ENCODE results near the gene HSPB3.
"Not testable (repeated sequence)": the region's sequence is repeated elsewhere in the genome, so short reads cannot be mapped to it uniquely, and the experiment has no call there.

The HSPB3 gene

DNA sequence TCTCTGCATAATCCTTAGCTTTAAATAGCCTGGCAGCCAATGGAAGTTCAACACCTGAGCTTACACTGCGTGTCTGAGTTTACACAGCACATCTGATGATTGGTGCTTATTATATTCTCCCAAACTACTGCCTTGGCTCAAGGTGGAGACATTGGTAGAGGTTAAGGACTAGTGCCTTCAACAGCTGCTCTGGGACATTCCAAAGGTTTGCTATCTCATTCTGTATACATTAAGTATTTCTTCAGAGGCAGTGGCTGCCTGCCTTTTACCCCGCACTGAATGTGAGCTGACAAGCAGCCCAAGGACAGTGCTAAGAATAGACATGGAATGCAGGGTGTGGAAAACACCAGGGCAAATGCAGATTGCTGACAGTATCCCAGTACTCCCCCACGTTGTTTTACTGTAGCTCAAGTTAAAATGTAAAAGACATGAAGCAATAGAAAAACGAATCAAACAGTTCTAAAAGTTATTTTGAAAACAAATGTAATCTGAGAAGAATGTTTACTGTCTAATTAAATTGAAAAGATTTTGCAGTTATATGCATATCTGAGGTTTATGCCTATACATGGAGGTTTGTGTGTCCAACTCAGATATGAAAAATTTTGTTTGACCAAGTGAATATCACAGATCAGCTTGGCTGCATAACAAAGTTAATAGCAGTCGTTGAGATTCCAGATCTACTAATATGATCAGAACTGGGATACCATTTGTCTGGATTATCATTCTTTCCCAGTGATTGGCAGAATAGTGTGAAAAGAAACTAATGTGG, 1.8 kb downstream of the HSPB3 start:
- no peak for DNase-seq

DNA sequence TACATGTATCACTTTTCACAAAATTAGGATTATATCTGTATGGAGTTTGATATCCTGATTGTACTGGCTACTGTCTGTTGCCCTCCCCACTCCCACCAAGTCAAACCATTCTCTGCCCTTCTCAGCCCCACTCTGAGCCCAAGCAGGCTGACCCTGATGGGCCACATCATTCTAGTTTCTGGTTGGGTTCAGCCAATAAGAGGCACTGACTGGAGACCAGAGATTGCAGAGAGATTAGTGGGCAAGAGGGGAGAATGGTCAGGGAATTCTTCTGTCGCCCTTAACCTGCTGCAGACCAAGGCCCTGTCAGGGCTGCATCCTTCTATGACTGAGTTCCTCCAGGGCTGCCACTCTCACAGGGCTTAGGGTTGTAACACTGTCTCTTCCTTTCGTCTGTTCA, 2.7 kb downstream of the HSPB3 start:
- DNase-seq: no peak

DNA sequence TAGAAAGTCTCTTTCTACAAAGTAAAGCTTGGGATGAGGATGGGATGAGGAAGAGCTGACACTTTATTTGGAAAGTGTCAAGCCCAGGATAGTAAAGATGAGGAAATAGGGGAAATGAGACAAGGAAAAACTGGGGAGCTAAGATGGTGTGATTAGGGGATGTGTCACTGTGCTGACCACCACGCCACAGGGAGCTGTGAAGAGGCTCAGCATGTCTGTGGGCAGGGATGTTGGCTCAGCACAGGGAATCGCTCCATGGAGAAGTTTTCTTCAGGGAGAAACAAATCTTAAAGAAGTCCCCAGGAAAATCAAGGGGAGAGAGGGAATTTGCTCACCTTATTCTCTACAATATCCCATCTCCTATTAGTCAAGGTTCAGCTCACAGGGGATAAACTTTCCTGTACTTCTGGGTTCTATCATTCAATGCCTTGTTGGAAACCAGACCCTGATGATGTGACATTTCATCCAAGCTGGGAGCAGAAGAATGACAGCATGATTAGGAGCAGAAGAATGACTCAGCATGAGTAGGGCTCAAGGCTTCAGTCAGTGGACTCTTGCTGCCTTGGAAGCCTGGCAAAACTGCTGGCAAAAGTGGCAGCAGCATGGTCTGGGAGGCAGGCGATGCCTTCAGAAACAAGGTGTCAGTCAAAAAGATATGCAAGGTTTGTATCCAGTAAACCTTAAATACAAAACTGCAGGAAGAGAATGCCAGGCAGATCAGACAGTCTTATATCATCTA, 4.9 kb downstream of the HSPB3 start:
- no peak for DNase-seq

DNA sequence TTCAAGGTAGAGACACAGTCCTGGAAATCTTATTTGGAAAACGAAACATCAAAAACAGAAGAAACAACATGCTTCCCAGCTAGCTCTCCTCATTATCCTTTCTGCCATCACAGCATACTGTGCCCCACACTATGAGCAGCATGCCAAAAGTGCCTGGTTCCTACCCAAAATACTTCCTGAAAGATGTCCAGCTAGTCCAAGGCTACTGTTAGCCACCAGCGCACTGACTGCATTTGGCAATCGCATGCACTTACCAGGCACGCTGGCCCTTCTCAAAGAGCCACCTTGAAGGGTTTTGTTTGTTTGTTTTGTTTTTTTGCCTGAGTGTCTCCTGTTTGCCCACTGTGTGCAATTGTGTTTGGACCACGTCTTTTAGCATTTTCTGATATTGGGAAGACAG, 6.8 kb downstream of the HSPB3 start:
- DNase-seq: no peak

DNA sequence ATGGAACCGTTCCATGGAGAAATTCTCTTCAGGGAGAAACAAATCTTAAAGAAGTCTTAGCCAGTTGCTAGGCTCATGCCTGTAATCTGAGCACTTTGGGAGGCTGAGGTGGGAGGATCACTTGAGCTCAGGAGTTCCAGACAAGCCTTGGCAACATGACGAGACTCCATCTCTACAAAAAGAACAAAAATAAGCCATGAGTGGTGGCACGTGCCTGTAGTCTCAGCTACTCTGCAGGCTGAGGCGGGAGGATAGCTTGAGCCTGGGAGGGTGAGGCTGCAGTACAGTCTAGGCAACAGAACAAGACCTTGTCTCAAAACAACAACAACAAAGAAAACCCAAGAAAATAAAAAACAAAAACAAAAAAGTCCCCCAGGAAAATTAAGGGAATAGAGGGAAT, 8.2 kb downstream of the HSPB3 start:
- DNase-seq: no peak

DNA sequence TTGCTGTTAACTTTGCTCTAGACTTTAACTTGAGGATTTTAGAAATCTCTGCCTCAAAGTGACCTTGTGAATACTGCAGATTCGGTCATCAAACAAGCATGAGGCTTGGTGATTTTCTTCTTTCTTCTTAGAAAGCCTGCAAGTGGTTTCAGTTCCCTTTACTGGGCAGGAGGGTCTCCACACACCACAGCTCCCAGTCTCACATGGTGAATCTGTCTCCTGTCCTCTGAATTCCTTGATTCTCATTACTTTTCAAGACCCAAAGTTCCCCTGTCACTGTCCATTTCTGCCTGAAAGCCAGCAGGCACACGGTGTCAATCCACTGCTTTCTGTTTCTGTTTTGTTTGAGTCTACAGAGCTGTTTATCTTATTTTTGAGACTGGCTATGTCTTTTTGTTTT, 14.1 kb downstream of the HSPB3 start:
- DNase-seq: peak; percentile 7 to 26

DNA sequence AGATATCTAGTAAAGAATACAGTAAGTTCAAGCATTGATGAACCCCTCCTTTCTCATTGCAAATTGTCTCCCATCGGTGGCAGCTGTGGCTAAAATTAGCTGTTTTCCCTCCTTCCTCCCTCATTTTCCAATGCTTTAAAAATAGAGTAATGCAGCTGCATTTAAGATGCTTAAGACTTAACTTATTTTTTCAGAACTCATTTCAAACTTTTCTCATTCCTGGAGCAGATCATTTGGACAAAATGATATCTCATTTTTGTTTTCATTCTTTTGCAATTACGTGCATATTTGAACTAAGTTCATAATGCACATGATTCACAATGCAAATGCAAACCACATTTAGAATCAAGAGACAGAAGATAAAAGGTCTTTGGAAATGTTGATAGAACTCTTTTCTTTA, 14.6 kb downstream of the HSPB3 start:
- DNase-seq: no peak

DNA sequence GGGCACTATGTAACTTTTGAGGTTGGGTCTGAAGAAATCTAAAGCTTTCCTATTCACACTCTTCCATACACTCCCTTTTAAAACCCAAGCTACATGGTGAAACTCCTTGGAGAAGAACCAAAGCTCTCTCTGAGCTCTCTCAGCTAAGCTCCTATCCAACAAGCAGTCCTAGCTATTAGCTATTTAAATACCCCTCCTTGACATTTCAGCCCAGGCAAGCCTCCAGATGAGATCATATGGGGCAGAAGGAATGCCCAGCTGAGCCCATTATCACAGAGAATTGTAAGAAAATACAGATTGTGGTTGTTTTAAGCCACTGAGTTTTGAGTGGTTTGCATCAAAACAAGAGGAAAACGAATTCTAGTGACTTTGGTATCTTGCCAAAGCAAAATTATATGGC, 15.2 kb downstream of the HSPB3 start:
- DNase-seq: no peak

DNA sequence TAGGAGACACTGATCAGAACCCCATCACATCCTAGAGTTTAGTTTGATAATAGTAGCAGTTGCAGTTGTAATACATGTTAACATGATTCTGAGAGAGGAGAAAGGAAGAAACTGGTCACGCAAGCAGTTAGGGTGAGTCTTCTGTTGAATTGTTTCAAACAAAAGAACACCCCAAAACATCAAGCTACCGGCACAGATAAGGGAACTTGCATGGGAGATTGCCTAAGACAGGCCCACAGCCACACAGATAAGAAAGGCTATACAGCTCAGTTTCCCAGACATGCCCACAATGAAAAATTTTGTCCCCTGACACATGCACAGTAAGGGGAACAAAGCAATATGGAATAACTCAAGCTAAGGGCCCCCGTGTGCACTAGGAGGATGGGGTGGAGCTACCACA, 15.9 kb downstream of the HSPB3 start:
- no peak for DNase-seq

DNA sequence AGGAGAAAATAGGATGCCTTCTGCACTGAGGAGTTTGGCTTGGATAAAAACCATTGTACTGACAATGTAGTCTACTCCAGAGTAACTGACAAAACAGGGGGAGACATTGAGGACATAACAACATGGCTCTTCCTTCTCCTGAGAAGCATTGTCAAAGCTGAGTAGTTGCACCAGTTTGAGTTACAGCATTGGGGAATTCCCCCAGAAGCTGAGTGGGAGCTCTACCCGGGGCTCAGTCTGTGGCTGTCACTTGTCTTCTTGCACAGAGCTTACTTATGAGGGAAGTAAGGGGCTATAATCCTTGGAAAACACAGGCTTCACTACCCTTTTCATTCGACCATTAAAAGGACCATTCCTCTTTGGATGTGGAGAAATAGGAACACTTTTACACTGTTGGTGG, 21.2 kb downstream of the HSPB3 start:
- DNase-seq: peak; percentile 72 to 89

DNA sequence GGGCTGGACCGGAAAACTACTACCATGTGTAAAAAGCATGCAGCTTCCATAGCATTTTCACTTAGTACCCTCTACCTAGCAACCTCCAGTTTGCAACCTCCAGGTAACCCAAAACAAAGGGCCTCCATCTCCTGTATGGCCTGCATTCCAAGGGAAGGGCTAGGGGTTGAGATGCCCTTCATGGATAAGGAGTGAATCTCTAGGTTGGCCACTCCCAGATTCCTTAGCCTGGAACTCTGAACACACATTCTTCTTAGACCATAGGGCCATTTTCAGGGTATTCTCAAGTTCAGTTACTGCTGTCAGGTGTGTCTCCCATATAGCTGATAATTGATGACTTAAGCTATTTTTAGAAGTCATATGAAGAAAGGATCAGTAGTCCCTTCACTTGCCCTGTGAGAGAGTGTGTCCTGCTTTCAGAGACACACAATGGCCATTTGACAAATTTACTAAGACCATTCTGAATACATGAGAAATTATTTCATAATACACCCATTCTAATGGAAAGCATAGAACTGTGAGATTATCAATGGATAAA, 22.5 kb downstream of the HSPB3 start:
- DNase-seq: no peak

DNA sequence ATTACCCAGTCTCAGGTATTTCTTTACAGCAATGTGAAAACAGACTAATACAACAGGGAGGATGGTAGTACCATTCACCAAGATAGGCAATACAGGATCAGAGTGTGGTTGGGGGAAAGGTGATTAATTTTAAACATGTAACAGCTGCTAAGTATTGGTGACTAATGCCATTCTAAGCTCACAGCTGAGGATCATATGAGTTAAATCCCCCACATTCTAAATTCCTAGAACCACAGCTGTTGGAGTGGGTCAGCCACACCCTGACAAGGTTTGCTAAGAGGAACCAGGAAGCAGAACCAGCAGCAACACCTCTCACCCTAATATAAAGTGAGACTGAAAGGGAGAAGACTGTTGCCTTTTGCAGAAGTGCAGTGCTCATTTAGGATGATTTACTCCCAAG, 24.8 kb downstream of the HSPB3 start:
- peak; percentile 24 to 55 for DNase-seq

DNA sequence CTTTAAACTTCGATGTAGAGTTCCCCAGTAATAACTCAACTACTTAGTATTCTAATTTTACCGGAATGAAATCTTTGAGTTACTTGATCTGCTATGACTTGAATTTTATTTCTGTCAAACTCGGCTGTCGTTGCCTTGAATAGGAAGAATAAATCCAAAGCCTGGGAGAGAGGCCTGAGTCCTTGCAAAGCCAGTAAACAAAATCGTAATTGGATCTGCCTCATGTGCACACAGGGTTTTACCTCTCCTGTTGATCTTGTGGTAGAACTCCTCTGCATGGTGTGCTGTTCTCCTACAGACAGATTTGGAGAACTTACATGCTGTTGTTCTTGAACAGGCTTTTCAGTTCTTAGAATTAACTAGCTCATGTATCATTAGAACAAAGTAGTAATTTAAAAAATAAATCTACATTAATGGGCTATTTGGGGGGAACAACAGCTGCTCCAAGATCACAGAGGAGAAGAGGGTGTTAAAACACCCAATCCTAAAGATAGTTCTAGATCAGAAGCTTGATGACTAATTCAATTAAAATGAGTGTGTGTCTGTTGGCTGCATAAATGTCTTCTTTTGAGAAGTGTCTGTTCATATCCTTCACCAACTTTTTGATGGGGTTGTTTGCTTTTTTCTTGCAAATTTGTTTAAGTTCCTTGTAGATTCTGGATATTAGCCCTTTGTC, 28.9 kb downstream of the HSPB3 start:
- DNase-seq: no peak

DNA sequence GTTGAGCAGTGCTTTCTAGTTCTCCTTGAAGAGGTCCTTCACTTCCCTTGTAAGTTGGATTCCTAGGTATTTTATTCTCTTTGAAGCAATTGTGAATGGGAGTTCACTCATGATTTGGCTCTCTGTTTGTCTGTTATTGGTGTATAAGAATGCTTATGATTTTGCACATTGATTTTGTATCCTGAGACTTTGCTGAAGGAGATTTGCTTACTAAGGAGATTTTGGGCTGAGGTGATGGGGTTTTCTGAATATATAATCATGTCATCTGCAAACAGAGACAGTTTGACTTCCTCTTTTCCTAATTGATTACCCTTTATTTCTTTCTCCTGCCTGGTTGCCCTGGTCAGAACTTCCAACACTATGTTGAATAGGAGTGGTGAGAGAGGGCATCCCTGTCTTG, 30.2 kb downstream of the HSPB3 start:
- DNase-seq: not testable (repeated sequence)

DNA sequence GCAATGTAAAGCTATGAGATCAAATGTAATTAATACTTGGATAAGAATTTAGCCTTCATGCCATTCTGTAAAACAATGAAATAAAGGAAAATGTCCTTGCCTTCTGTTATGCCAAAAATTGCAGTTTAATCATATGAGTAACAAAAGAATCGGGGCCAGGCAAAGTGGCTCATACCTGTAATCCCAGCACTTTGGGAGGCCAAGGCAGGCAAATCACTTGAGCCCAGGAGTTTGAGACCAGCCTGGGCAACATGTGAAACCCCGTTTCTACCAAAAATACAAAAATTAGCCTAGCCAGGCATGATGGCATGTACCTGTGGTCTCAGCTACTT, 34.1 kb downstream of the HSPB3 start:
- not testable (repeated sequence) for DNase-seq

DNA sequence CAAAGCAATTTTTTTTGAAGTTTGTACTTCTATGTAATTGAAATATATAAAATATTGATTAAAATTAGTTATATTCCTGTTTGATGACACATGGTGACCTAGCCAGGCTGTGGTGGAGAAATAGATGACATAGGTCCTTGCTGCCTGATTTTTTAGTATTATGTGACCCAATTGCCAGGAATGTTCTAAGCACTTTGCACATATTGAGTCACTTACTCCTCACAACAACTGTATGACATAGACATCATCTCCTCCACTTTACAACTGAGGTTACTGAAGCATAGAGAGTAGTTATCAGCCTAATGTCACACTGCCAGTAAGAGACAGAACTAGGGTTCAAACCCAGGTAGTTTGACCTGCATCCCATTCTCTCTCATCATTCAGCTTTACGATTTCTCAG, 35.8 kb downstream of the HSPB3 start:
- no peak for DNase-seq

DNA sequence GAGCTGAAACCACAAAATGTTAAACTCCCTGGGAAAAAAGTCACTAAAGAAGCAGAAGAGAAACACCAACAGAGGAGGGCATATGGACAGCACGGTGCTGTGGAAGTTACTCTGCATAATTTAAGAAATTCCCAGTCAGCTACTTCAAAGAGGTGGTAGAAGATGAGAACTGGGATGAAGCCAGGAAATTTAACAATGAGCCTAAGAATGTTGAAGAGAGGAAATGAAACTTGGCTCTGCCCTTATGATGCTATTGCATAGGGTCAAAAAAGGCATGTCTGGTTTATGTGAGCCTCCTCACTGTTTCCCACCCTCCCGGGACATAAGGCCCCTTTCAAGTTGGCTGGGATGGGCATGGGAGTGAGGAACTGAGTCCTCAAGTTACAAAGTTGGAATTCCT, 36.7 kb downstream of the HSPB3 start:
- no peak for DNase-seq

DNA sequence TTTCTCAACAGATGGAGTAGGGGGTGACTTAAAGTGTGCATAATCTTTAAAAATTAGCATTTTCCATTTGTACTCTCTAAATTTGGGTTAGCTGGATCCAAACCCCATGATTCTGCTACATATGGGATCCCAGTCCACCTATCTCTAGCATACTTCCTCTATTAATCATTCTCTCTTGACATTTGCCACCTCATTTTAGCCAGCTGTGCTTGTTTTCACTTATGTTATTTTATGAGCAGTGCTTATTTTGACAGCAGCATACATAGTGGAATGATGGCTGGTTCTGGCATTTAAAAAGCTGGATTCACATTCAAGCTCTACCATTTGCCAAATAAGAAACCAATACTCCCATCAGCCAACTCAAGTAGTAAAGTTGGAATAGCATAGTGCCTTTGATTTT, 39.5 kb downstream of the HSPB3 start:
- no peak for DNase-seq
